Endothelial cell of hepatic sinusoid (primary cell): ENCODE results near the gene PRUNE2.

Experiments used
- in situ Hi-C: cut with HindIII; loops from 2 replicates; pipeline ENCODE4 v1.10.0; 2017; ENCODE audit warnings: low sequenced_read_pairs

Gene PRUNE2

GRCh38 chr9:76741524-76741923 lies 164.4 kb downstream of the PRUNE2 start:
- in situ Hi-C loops: no loop called here

GRCh38 chr9:76738402-76738801 lies 167.5 kb downstream of the PRUNE2 start:
- in situ Hi-C loops: no loop called here

- in situ Hi-C loops: no loop called here
These were observed 168.6 kb downstream of the PRUNE2 start for GRCh38 chr9:76737154-76737902.

DNA sequence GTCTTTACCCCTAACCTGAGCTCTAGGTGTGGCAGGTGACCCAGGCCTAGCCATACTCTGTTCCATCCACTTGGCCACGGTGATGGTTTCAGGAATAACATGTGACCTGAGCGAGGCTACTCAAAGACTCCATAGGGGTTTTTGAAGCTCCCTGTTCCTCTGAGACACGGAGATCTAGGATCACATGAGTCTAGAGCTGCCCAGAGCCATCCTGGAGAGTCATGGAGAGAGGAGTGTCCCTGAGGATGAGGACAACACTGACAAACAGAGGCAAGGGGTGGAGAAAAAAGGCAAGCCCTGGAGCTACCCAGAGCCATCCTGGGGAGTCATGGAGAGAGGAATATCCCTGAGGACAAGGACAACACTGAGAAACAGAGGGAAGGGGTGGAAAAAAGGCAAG lies 171.2 kb downstream of the PRUNE2 start:
- in situ Hi-C loops: no loop called here

DNA sequence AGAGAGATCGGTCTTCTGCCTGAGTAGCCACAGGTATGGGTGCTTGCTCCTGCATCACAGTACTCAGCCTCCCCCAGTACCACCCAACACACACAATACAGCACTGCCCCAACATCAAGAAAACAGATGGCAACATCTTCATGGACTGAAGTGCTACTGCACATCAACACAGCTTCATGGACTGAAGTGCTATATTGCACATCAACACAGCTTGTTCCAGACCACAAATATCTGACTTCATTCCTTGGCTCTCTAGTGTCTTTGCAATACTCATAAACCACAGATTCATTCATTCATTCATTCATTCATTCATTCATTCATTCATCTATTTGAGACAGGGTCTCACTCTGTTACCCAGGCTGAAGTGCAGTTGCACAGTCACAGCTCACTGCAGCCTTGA lies 172.8 kb downstream of the PRUNE2 start:
- in situ Hi-C loops: no loop called here

GRCh38 chr9:76732341-76732958 lies 173.5 kb downstream of the PRUNE2 start:
- in situ Hi-C loops: no loop called here

- in situ Hi-C loops: no loop called here
These were observed 175.1 kb downstream of the PRUNE2 start for GRCh38 chr9:76730801-76731200.

GRCh38 chr9:76729980-76730737 lies 175.8 kb downstream of the PRUNE2 start:
- in situ Hi-C loops: no loop called here

DNA sequence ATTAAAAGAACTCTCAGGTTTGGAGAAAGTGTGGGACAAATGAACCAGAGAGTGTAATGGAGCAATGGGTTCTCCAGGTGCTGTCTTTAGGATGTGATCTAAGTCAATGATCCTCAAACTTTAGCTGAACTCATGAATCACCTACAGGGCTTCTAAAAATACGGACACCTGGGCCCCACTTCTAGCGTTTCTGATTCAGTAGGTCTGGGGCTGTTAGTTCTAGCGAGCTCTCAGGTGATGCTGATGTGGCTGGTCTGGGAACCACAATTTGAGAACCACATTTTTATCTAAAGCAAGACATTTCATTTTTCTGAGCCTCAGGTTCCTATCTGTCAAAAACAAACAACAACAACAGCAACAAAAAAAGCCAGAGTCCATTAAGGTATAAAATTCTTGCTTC lies 176.8 kb downstream of the PRUNE2 start:
- in situ Hi-C loops: no loop called here

- in situ Hi-C loops: no loop called here
These were observed 180.0 kb downstream of the PRUNE2 start for GRCh38 chr9:76725885-76726284.

DNA sequence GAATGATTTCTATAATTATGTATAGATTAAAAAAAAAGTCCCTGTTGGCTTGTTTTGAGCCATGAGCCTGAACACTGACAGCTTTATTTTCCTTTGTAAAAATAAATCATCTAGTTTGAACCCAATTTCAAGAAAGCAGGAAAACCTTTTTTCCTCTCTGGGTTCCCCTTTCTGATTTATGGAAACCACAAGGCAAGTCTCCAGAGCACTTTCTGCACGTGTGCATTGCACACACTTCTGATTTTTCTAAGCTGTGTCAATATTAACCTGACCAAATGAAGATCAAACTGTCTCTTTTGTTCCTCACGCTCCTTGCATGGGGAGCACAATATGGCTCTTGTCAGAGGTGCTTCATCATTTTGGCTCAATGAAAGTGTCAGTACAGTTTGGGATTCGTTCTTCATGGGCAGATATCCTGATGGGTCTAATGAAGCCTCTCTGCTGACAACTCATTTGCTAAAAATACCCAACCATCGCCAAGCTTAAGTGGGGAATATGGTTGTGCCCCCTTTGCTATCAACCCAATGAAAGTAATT lies 180.8 kb downstream of the PRUNE2 start:
- in situ Hi-C loops: no loop called here

DNA sequence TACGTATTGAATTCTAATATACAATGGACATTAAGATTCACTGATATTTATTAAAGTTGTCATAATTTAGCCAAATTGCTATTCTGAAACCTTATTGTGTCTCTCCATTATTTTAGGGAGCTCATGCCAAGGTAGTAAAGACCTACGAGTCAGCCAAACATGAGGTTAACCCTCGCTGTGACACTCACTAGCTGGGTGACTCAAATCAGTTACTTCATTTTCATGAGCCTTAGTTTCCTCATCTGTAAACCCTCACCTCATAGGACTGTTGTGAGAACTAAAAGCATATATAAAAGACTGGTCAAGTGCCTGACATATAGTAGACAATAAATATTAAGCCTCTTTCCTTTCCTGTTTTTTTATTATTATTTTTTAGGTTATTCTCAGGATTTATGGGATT lies 185.7 kb downstream of the PRUNE2 start:
- in situ Hi-C loops: no loop called here

GRCh38 chr9:76718166-76718565 lies 187.7 kb downstream of the PRUNE2 start:
- in situ Hi-C loops: no loop called here

DNA sequence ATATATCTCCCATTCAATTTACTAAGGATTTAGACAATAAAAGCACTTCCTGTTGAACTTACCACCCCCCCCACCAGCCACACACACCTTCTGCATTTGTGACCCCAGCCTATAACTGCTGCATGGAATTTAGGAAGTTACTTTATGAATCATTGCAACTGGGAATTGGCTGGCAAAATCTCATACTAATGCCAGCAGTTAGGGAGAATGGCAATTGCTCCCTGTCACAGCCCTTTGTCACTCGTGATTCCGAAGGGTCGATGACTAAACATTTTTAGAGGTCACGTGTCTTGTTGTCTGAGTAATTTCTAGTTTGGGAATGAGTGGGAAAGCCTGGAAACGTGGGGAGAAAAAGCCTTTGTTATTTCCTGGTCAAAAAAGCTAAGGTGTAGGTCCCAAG lies 188.3 kb downstream of the PRUNE2 start:
- in situ Hi-C loops: no loop called here

DNA sequence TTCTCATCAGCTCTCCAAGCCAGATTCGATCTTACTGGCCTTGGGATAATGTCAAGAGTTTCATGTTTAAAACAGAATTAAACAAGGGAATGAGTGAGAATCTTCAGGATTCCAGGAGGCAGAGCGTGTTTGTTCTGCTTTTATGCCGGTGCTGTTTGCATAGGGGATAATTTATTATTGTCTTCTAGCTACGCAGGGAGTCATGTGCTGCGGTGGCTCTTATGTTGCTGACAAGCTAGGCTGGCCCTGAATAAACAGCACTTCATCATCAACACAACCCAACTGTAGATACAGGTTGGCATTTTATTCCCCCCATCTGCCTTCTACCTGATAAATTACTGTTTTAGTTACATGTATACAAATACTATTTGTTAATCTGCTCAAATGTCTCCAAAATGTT lies 188.7 kb downstream of the PRUNE2 start:
- in situ Hi-C loops: no loop called here

DNA sequence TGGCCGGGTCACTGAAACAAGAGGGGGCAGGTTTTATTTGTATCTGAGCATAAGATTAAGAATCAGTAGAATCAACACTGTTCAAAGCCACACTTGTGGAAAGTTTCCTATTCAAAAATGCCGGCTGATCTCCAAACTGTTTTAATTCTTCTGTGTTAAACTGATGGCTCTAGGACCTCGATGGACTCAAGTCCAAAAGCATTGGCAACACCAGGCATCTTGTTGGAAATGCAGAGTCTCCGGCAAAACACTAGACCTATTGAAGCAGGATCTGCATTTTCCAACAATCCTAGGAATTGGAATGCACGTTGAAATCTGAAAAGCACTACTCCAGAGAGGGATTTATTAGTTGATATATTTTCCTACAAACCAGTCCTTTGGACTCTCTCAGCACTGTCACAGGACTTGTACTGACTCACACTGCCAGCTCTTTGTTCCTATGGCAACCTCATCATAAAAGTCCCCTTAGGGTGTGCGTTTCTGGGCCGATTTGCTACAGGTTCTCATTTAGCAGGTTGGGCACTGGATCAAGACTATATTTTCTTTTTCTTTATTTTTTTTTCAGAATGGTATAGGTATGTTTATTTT lies 189.7 kb downstream of the PRUNE2 start:
- in situ Hi-C loops: no loop called here

- in situ Hi-C loops: no loop called here
These were observed 192.5 kb downstream of the PRUNE2 start for GRCh38 chr9:76713381-76713780.

DNA sequence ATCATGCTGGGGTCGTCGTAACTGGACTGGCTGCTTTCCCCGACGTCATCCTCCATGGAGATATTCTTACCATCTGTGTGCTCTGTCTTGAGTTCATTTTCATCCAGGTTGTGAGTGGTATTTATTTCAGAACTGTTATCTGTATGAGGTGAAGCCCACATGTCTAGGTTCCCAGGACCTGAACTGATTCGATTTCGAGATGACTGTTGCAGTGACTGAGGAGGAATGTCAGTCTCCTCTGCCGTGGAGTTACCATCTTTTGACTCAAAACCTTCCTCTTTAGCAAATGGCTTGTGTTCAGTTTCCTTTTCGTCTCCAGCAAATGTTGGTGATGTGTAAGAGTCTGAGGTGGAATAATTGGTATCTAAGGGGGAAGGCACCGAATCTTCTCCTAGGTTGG lies 196.9 kb downstream of the PRUNE2 start:
- in situ Hi-C loops: no loop called here

DNA sequence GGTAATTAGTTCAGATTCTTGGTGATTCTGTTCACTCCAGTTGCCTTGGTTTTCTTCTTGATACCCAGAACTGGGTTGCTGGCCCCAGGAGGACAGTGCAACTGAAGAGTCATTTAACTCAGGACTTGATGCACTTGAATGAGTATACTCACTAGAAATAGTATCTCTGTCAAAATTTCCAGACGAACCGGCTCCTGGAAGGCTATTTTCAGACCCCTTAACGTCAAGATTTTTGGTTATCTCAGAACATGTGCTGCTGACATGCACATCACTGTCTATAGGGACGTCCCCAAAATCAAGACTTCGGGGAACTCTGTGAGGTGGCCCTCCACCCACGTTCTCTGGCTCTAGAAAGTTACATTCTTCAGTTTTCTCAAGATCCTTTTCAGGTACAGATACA lies 198.4 kb downstream of the PRUNE2 start:
- in situ Hi-C loops: no loop called here

GRCh38 chr9:76704593-76705204 lies 201.2 kb downstream of the PRUNE2 start:
- in situ Hi-C loops: loop anchor here (5.0 kb wide), 2 partner anchors 52 to 247 kb away; partner anchors contain the start of gene GCNT1

DNA sequence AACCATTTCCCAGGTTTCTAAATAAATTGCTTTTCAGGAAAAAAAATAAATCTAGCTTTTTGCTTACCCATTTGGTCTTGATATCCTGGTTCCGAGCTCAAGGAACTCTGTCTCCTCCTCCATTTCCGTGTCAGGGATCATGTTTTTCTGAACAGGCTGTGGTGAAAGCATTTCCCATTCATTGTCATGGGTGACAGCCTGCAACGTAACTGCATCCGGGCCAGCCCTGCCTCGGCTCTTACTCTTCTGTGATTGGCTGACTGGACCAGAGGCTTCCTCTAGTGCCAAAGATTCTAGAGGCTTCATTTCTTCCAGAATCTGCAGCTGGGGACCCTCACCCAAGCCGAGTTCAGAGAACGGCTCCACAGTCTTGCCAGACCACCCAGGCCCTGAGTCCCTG lies 202.6 kb downstream of the PRUNE2 start:
- in situ Hi-C loops: loop anchor here (5.0 kb wide), 2 partner anchors 51 to 246 kb away; partner anchors contain the start of gene GCNT1
